NCI-H2227 (cell line): Measurements from ENCODE around the gene SUPV3L1.
"Not testable (repeated sequence)": the region's sequence is repeated elsewhere in the genome, so short reads cannot be mapped to it uniquely, and the experiment has no call there.

Experiments
- DNase-seq: peaks from one replicate; lab custom pipeline; 2025; ENCODE audit not compliant: unreplicated experiment; lab: John Stamatoyannopoulos, UW

The SUPV3L1 gene

GRCh38 chr10:69179743-69180524 lies at the start of gene SUPV3L1:
TSS of gene SUPV3L1 (plus strand) at chr10:69180234. CDS start at chr10:69180292, 58 bp downstream.
- DNase-seq: peak; percentile 95

- DNase-seq: no peak
Observed at GRCh38 chr10:69130251-69130650, 49.8 kb upstream of the SUPV3L1 start.

- no peak for DNase-seq
Observed at GRCh38 chr10:69139961-69140360, 40.1 kb upstream of the SUPV3L1 start.

- DNase-seq: no peak
Observed at GRCh38 chr10:69141304-69141703, 38.7 kb upstream of the SUPV3L1 start.

GRCh38 chr10:69142074-69142473 lies 38.0 kb upstream of the SUPV3L1 start:
- not testable (repeated sequence) for DNase-seq

GRCh38 chr10:69142983-69143382 lies 37.1 kb upstream of the SUPV3L1 start:
- DNase-seq: no peak

GRCh38 chr10:69145329-69145728 lies 34.7 kb upstream of the SUPV3L1 start:
- no peak for DNase-seq

- DNase-seq: no peak
Observed at GRCh38 chr10:69145864-69146263, 34.2 kb upstream of the SUPV3L1 start.

- DNase-seq: no peak
Observed at GRCh38 chr10:69146759-69147158, 33.3 kb upstream of the SUPV3L1 start.

GRCh38 chr10:69151984-69152383 lies 28.1 kb upstream of the SUPV3L1 start:
- DNase-seq: no peak

GRCh38 chr10:69153227-69153626 lies 26.8 kb upstream of the SUPV3L1 start:
- no peak for DNase-seq

GRCh38 chr10:69160809-69161241 lies 19.2 kb upstream of the SUPV3L1 start:
- DNase-seq: no peak

- no peak for DNase-seq
Observed at GRCh38 chr10:69168493-69168892, 11.5 kb upstream of the SUPV3L1 start.

GRCh38 chr10:69172241-69172982 lies 7.6 kb upstream of the SUPV3L1 start:
- no peak for DNase-seq

- DNase-seq: not testable (repeated sequence)
Observed at GRCh38 chr10:69175326-69175725, 4.7 kb upstream of the SUPV3L1 start.

GRCh38 chr10:69176823-69177222 lies 3.2 kb upstream of the SUPV3L1 start:
- no peak for DNase-seq

GRCh38 chr10:69179089-69179742 lies 818 bp upstream of the SUPV3L1 start:
- DNase-seq: peak; percentile 80

GRCh38 chr10:69180525-69181204 lies 631 bp downstream of the SUPV3L1 start:
- DNase-seq: peak; percentile 15

- DNase-seq: no peak
Observed at GRCh38 chr10:69181433-69181832, 1.4 kb downstream of the SUPV3L1 start.

GRCh38 chr10:69182005-69182404 lies 2.0 kb downstream of the SUPV3L1 start:
- no peak for DNase-seq

- DNase-seq: no peak
Observed at GRCh38 chr10:69186524-69186923, 6.5 kb downstream of the SUPV3L1 start.
